Hematopoietic multipotent progenitor cell treated with erythropoietin and hydrocortisone succinate and interleukin-3 and kit ligand, for 15 days (in vitro differentiated cells): Measurements from ENCODE around the gene TLN1.
A peak's percentile ranks its signal among the peaks of the same experiment; 100 is the strongest.

Experiments used
- DNase-seq: peaks from one replicate; pipeline ENCODE4 v3.0.0-alpha.2; 2015; ENCODE audit warnings: low spot score

TLN1 gene

GRCh38 chr9:35705372-35705771, 26.6 kb downstream of the TLN1 start:
- no peak for DNase-seq

GRCh38 chr9:35703906-35704672, 27.9 kb downstream of the TLN1 start:
- DNase-seq = no peak

- no peak for DNase-seq
These were observed 29.3 kb downstream of the TLN1 start for GRCh38 chr9:35702696-35703095.

GRCh38 chr9:35700942-35701341, 31.1 kb downstream of the TLN1 start:
- DNase-seq = no peak

GRCh38 chr9:35700031-35700430, 32.0 kb downstream of the TLN1 start:
- DNase-seq = no peak

- DNase-seq = no peak
These were observed 33.8 kb downstream of the TLN1 start for GRCh38 chr9:35698231-35698630.

GRCh38 chr9:35697486-35697885, 34.5 kb downstream of the TLN1 start:
- DNase-seq = no peak

- peak; percentile 70 for DNase-seq
These were observed 35.3 kb downstream of the TLN1 start for GRCh38 chr9:35696520-35697215.

- DNase-seq = no peak
These were observed 36.0 kb downstream of the TLN1 start for GRCh38 chr9:35695943-35696401.

- DNase-seq = no peak
These were observed 40.2 kb downstream of the TLN1 start for GRCh38 chr9:35691757-35692301.

- DNase-seq = no peak
These were observed 40.7 kb downstream of the TLN1 start for GRCh38 chr9:35691334-35691650.

GRCh38 chr9:35690614-35691333, 41.2 kb downstream of the TLN1 start:
- no peak for DNase-seq

GRCh38 chr9:35690294-35690613, 41.7 kb downstream of the TLN1 start:
- no peak for DNase-seq

- no peak for DNase-seq
These were observed 42.3 kb downstream of the TLN1 start, which contains the start of gene TPM2 for GRCh38 chr9:35689542-35690293. TSS of gene TPM2 (minus strand) at chr9:35689925. CDS start at chr9:35689817, 108 bp downstream.

- no peak for DNase-seq
These were observed 43.1 kb downstream of the TLN1 start for GRCh38 chr9:35688558-35689541.

- DNase-seq = no peak
These were observed 43.9 kb downstream of the TLN1 start for GRCh38 chr9:35687972-35688557.

GRCh38 chr9:35687306-35687705, 44.7 kb downstream of the TLN1 start:
- no peak for DNase-seq

GRCh38 chr9:35686222-35687203, 45.5 kb downstream of the TLN1 start:
- DNase-seq = no peak

- DNase-seq = no peak
These were observed 46.5 kb downstream of the TLN1 start for GRCh38 chr9:35685506-35685905.
